ENCODE results near the gene RRP15. TPM values are rescaled to one million over a fixed set of nuclear protein-coding genes. Genes with fewer than 3 reads are reported as not detected.

The RRP15 gene
- total RNA-seq, 1 donor from 2014 or later: 15.8 TPM

DNA sequence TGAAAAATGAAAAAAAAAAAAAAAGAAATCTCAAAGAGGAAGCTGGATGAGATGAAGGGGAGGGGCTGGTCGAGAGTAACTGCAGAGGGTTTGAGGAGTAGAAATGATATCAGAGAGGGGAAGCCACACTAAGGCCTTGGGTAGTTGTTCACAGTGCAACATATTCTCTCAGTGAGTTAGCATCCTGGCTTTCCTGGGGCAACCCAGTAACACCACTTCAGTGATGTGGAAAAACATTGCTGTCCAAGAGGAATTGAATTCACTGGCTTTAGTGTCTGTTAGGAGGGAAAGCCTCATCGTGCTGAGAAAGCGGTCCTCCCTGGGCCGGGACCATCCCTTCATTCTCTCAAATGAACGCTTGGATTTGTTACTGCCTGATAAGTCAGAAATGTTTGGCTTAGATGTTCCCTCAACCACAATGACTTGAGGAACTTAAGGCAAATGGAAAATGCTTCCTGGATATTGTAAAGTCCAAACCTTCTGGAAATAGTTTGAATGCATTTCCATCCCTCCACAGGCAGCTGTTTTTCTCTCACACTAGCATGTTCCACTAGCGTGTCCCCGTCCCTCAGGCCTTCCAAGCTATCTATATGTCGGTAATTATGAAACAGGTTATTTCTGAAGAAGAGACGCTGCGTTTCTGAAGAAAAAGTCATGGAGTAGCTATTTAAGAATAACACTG lies 72.3 kb downstream of the RRP15 start:
- TF ChIP-seq EZH2phosphoT487 (IDR thresholded peaks at IDR 0.05) (no peak), EZH2 (IDR thresholded peaks at IDR 0.05) (no peak)
- TF ChIP-seq, protein P1, sequence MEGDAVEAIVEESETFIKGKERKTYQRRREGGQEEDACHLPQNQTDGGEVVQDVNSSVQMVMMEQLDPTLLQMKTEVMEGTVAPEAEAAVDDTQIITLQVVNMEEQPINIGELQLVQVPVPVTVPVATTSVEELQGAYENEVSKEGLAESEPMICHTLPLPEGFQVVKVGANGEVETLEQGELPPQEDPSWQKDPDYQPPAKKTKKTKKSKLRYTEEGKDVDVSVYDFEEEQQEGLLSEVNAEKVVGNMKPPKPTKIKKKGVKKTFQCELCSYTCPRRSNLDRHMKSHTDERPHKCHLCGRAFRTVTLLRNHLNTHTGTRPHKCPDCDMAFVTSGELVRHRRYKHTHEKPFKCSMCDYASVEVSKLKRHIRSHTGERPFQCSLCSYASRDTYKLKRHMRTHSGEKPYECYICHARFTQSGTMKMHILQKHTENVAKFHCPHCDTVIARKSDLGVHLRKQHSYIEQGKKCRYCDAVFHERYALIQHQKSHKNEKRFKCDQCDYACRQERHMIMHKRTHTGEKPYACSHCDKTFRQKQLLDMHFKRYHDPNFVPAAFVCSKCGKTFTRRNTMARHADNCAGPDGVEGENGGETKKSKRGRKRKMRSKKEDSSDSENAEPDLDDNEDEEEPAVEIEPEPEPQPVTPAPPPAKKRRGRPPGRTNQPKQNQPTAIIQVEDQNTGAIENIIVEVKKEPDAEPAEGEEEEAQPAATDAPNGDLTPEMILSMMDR (IDR thresholded peaks at IDR 0.05): no peak
- no peaks in the 10 kb centered on the region for H3K4me1 Mint-ChIP-seq
- H3K36me3 ChIP-seq: no peaks in the 10 kb centered on the region
- no peaks in the 10 kb centered on the region for H3F3A ChIP-seq (ENCODE audit: low read depth)
- no peaks in the 10 kb centered on the region for H3K9me3 ChIP-seq (ENCODE audit: low read depth)
- no peaks in the 10 kb centered on the region for H3K4me1 ChIP-seq
- H4K20me1 ChIP-seq (ENCODE audit: low read depth): no peaks in the 10 kb centered on the region
- no peak overlapping the region for H3K4me3 ChIP-seq
- H3K27ac Mint-ChIP-seq: no peak overlapping the region
- no peaks in the 10 kb centered on the region for H3K79me2 ChIP-seq (ENCODE audit: low read depth)
- no peak overlapping the region for H3K4me3 Mint-ChIP-seq
- no peak overlapping the region for H3K27ac ChIP-seq
- no peak overlapping the region for H3K9ac ChIP-seq
- H2AFZ ChIP-seq (replicated peaks): no peak overlapping the region
- H3K36me3 Mint-ChIP-seq: no peaks in the 10 kb centered on the region
- peaks cover 4% of the 10 kb centered on the region for H3K27me3 Mint-ChIP-seq (ENCODE audit: insufficient read depth, low read depth)
- no peaks in the 10 kb centered on the region for H3K27me3 ChIP-seq
- no peak for DNase-seq (ENCODE audit: low spot score)
- H3K9me3 Mint-ChIP-seq: no peaks in the 10 kb centered on the region
- H3K4me2 ChIP-seq: no peak overlapping the region

DNA sequence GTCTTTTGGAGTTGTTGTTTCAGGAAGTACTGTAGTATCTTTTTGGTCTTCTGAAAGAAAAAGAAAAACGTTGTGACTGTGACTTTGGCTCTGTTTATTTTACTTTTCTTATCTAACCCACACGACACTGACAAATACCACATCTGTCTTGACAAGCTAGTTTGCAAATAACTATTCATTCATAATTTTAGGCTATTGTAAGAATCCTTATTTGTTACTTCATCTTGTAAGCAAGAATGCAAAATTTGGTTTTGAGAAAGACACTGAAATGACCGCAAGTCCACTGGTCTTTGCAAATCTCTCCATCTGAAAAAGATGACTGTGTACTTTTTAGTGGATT lies 72.8 kb downstream of the RRP15 start:
- Histone ChIP-seq H3K79me2 (ENCODE audit: low read depth) (no peaks in the 10 kb centered on the region), H3K9ac (no peak overlapping the region), H3K27ac (no peak overlapping the region), H3K36me3 (no peaks in the 10 kb centered on the region), H4K20me1 (ENCODE audit: low read depth) (no peaks in the 10 kb centered on the region), H3K4me1 (no peaks in the 10 kb centered on the region), H3K4me3 (no peak overlapping the region), H3K9me3 (ENCODE audit: low read depth) (no peaks in the 10 kb centered on the region), H2AFZ (replicated peaks) (no peak overlapping the region), H3K4me2 (no peak overlapping the region), H3K27me3 (no peaks in the 10 kb centered on the region), H3F3A (ENCODE audit: low read depth) (no peaks in the 10 kb centered on the region)
- Mint-ChIP-seq H3K4me1 (no peaks in the 10 kb centered on the region), H3K4me3 (no peak overlapping the region), H3K9me3 (no peaks in the 10 kb centered on the region), H3K27me3 (ENCODE audit: insufficient read depth, low read depth) (peaks cover 4% of the 10 kb centered on the region), H3K36me3 (no peaks in the 10 kb centered on the region), H3K27ac (no peak overlapping the region)
- TF ChIP-seq EZH2 (IDR thresholded peaks at IDR 0.05) (no peak), EZH2phosphoT487 (IDR thresholded peaks at IDR 0.05) (no peak)
- TF ChIP-seq, protein P1 (IDR thresholded peaks at IDR 0.05): no peak
- no peak for DNase-seq (ENCODE audit: low spot score)

DNA sequence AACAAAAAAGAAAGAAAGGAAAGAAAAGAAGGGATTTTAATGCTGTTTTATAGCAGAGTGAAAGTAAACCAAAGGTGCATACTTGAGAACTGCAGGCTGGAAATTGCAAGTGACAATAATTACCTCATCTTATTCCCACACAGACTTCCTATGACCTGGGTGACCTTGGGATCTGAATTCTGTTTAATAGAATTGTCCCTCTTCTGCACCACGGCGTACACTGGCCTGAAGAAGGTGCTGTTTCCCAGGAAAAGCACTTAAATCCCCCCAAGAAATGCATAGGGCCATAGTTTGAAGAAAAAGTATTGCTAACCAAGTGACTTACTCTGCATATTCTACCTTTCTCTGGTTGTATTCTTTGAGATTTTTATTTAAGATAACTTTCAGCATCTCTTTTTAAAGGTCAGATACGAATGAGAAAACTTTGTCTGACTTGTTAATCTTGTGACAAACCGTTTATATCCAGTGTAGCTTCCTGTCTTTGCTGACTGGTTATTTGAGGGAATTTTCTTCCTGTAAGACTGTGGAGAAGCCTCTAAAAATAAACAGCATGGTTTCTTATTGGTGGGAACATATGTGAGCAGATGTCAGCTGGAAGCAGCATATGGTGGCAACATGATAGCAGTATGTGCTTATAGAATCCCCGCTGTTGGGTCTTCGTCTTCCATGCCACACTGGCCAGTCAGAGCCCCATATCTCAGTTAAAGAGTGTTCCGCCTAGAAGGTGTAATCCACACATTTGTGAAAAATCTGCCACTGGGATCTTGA lies 76.4 kb downstream of the RRP15 start:
- Mint-ChIP-seq H3K4me3 (no peak overlapping the region), H3K27me3 (ENCODE audit: insufficient read depth, low read depth) (peaks cover 3% of the 10 kb centered on the region), H3K4me1 (no peaks in the 10 kb centered on the region), H3K9me3 (no peaks in the 10 kb centered on the region), H3K27ac (no peak overlapping the region), H3K36me3 (no peaks in the 10 kb centered on the region)
- Histone ChIP-seq H4K20me1 (ENCODE audit: low read depth) (no peaks in the 10 kb centered on the region), H3K4me2 (no peak overlapping the region), H3K27ac (no peak overlapping the region), H3K9me3 (ENCODE audit: low read depth) (no peaks in the 10 kb centered on the region), H3K4me1 (no peaks in the 10 kb centered on the region), H3K4me3 (no peak overlapping the region), H3K27me3 (no peaks in the 10 kb centered on the region), H3K36me3 (no peaks in the 10 kb centered on the region), H3K79me2 (ENCODE audit: low read depth) (no peaks in the 10 kb centered on the region), H3K9ac (no peak overlapping the region), H2AFZ (replicated peaks) (no peak overlapping the region), H3F3A (ENCODE audit: low read depth) (no peaks in the 10 kb centered on the region)
- TF ChIP-seq, protein P1 (IDR thresholded peaks at IDR 0.05): peak; percentile 87
- TF ChIP-seq EZH2 (IDR thresholded peaks at IDR 0.05): no peak
- TF ChIP-seq EZH2phosphoT487 (IDR thresholded peaks at IDR 0.05): no peak
- peak; percentile 64 for DNase-seq (ENCODE audit: low spot score)

Measured in neural progenitor cell (in vitro differentiated cells).